Measurements from ENCODE around the gene SNX18.

DNA sequence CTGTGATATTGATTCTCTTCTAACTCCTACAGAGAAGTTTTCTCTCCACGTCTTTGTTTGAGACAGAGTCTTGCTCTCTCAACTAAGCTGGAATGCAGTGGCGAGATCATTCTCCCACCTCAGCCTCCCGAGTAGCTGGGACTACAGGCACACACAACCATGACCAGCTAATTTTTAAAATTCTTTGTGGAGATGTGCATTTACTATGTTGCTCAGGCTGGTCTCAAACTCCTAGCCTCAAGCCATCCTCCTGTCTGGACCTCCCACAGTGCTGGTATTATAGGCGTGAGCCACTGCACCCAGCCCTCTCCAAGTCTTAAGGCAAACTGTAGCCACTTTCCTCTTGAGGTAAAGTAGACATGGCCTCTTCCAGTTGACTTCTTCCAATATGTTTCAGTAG is 72.2 kb downstream of the SNX18 start:
- TF ChIP-seq, protein P1, sequence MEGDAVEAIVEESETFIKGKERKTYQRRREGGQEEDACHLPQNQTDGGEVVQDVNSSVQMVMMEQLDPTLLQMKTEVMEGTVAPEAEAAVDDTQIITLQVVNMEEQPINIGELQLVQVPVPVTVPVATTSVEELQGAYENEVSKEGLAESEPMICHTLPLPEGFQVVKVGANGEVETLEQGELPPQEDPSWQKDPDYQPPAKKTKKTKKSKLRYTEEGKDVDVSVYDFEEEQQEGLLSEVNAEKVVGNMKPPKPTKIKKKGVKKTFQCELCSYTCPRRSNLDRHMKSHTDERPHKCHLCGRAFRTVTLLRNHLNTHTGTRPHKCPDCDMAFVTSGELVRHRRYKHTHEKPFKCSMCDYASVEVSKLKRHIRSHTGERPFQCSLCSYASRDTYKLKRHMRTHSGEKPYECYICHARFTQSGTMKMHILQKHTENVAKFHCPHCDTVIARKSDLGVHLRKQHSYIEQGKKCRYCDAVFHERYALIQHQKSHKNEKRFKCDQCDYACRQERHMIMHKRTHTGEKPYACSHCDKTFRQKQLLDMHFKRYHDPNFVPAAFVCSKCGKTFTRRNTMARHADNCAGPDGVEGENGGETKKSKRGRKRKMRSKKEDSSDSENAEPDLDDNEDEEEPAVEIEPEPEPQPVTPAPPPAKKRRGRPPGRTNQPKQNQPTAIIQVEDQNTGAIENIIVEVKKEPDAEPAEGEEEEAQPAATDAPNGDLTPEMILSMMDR (IDR thresholded peaks at IDR 0.05), result no peak
- no peak for TF ChIP-seq EZH2 (IDR thresholded peaks at IDR 0.05; ENCODE audit: borderline replicate concordance, insufficient read depth, low read depth, low read length, poor library complexity, severe bottlenecking)
